ENCODE measurements around the gene PA2G4.

GRCh38 chr12:56130876-56131275, 26.5 kb downstream of the PA2G4 start:
- no peak for TF ChIP-seq EP300 (conservative IDR thresholded peaks at IDR 0.05; ENCODE audit: poor library complexity, severe bottlenecking)
- TF ChIP-seq REST (IDR thresholded peaks at IDR 0.05; ENCODE audit: borderline replicate concordance), result no peak
- TF ChIP-seq CTCF (IDR thresholded peaks at IDR 0.05; ENCODE audit: poor library complexity, severe bottlenecking), result no peak
- no peak for TF ChIP-seq POLR2AphosphoS5 (IDR thresholded peaks at IDR 0.05)
- TF ChIP-seq SMC3 (conservative IDR thresholded peaks at IDR 0.05; ENCODE audit: poor library complexity), result no peak
- no peak for TF ChIP-seq EZH2 (IDR thresholded peaks at IDR 0.05; ENCODE audit: borderline replicate concordance, insufficient read depth, low read length, poor library complexity, severe bottlenecking)
- TF ChIP-seq TAF1 (IDR thresholded peaks at IDR 0.05; ENCODE audit: low read depth), result no peak
- no peak for TF ChIP-seq MXI1 (conservative IDR thresholded peaks at IDR 0.05; ENCODE audit: poor library complexity, severe bottlenecking)
- TF ChIP-seq RAD21 (conservative IDR thresholded peaks at IDR 0.05), result no peak

Measured in neural cell (in vitro differentiated cells).